HG03432 (cell line): Measurements from ENCODE around the gene PTPRH.

Source experiments
- ATAC-seq: cut with Tn5 transposase; IDR thresholded peaks from one replicate; pipeline ENCODE4 v1.9.1; 2021; ENCODE audit warnings: mild to moderate bottlenecking, moderate library complexity; ENCODE audit not compliant: unreplicated experiment

PTPRH gene

GRCh38 chr19:55246462-55247451 is 37.5 kb upstream of the PTPRH start:
- no peak for ATAC-seq

- ATAC-seq, result no peak
These were observed 36.1 kb upstream of the PTPRH start for GRCh38 chr19:55245236-55245904.

GRCh38 chr19:55244004-55244680 is 34.8 kb upstream of the PTPRH start:
- ATAC-seq, result no peak

- ATAC-seq, result no peak
These were observed 33.2 kb upstream of the PTPRH start for GRCh38 chr19:55242517-55242916.

GRCh38 chr19:55241935-55242464 is 32.7 kb upstream of the PTPRH start:
- ATAC-seq, result no peak

- ATAC-seq, result no peak
These were observed 32.0 kb upstream of the PTPRH start for GRCh38 chr19:55241143-55241934.

GRCh38 chr19:55240713-55241020 is 31.4 kb upstream of the PTPRH start:
- ATAC-seq, result no peak

GRCh38 chr19:55239004-55239403 is 29.7 kb upstream of the PTPRH start:
- ATAC-seq, result no peak

- no peak for ATAC-seq
These were observed 28.7 kb upstream of the PTPRH start for GRCh38 chr19:55238030-55238429.

GRCh38 chr19:55232986-55233385 is 23.7 kb upstream of the PTPRH start:
- no peak for ATAC-seq

GRCh38 chr19:55232286-55232602 is 22.9 kb upstream of the PTPRH start:
- ATAC-seq, result no peak

GRCh38 chr19:55231391-55232285 is 22.3 kb upstream of the PTPRH start:
- ATAC-seq, result no peak

- ATAC-seq, result no peak
These were observed 21.5 kb upstream of the PTPRH start for GRCh38 chr19:55230780-55231179.

GRCh38 chr19:55230329-55230728 is 21.0 kb upstream of the PTPRH start:
- no peak for ATAC-seq

GRCh38 chr19:55229789-55230182 is 20.5 kb upstream of the PTPRH start:
- ATAC-seq, result no peak

- no peak for ATAC-seq
These were observed 20.0 kb upstream of the PTPRH start for GRCh38 chr19:55229145-55229788.

GRCh38 chr19:55228403-55229031 is 19.2 kb upstream of the PTPRH start, which contains the start of gene TMEM86B:
TMEM86B (minus strand) TSS chr19:55228763; CDS start chr19:55228741, 22 bp downstream.
- ATAC-seq, result no peak

- no peak for ATAC-seq
These were observed 18.7 kb upstream of the PTPRH start for GRCh38 chr19:55228015-55228391.
